HEK293 (cell line): Measurements from ENCODE around the gene ANKRD22.

ENCODE experiments used
- CTCF ChIA-PET: fragments of 350-600 bp; formaldehyde crosslinking; extraction: SDS; loops from one replicate; lab custom pipeline; 2021; ENCODE audit warnings: antibody characterized with exemption; lab: Yijun Ruan, JAX
- POLR2A ChIA-PET: fragments of 300-600 bp; formaldehyde crosslinking; extraction: SDS; loops from one replicate; lab custom pipeline; 2020; ENCODE audit warnings: antibody characterized with exemption, inconsistent platforms; lab: Yijun Ruan, JAX
- H3K27ac ChIP-seq: fragments of 200-500 bp; sonication (Bioruptor generic); 2 replicates; pipeline ENCODE4 v1.5.1; 2014; ENCODE audit warnings: low read depth, low read length, control low read depth, inconsistent platforms; ENCODE audit errors: extremely low read depth
- H3K36me3 ChIP-seq, 2 experiments: fragments of 200-500 bp in 1 of 2; sonication (Bioruptor generic) in 1 of 2; 1 replicate in 1 of 2; 2 replicates in 1 of 2; pipeline ENCODE4 v1.5.1; 2014 to 2017; ENCODE audit warnings: inconsistent platforms in 2 of 2, low read length in 2 of 2; ENCODE audit not compliant: control insufficient read depth in 2 of 2, insufficient read depth in 1 of 2
- H3K4me1 ChIP-seq: fragments of 200-500 bp; sonication (Bioruptor generic); 2 replicates; pipeline ENCODE4 v1.5.1; 2014; ENCODE audit warnings: mild to moderate bottlenecking, low read length, inconsistent platforms; ENCODE audit not compliant: control insufficient read depth, insufficient read depth
- H3K4me3 ChIP-seq: 2 replicates; pipeline ENCODE4 v1.5.1; 2011; ENCODE audit warnings: low read depth, mild to moderate bottlenecking, control low read depth, low read length, moderate library complexity
- H3K9me3 ChIP-seq: fragments of 200-500 bp; sonication (Bioruptor generic); 2 replicates; pipeline ENCODE4 v1.5.1; 2014; ENCODE audit warnings: low read depth, low read length, inconsistent platforms; ENCODE audit not compliant: control insufficient read depth, insufficient read depth
- CTCF ChIP-seq: fragments of 450-650 bp; formaldehyde crosslinking; IDR thresholded peaks from 2 replicates; pipeline ENCODE4 v1.5.1; 2016; ENCODE audit warnings: missing biosample characterization, missing genetic modification characterization
- GLI2 ChIP-seq: fragments of 450-650 bp; formaldehyde crosslinking; IDR thresholded peaks from 2 replicates; pipeline ENCODE4; 2017; ENCODE audit warnings: missing biosample characterization, missing genetic modification characterization, low read depth, borderline replicate concordance
- KLF9 ChIP-seq: fragments of 450-650 bp; formaldehyde crosslinking; IDR thresholded peaks from 2 replicates; pipeline ENCODE4 v1.5.1; 2016; ENCODE audit warnings: missing biosample characterization, missing genetic modification characterization, low read depth
- PRDM6 ChIP-seq: fragments of 450-650 bp; formaldehyde crosslinking; IDR thresholded peaks from 2 replicates; pipeline ENCODE4 v1.5.1; 2017; ENCODE audit warnings: missing biosample characterization, missing genetic modification characterization
- ZNF121 ChIP-seq: fragments of 450-650 bp; formaldehyde crosslinking; IDR thresholded peaks from 2 replicates; pipeline ENCODE4 v1.5.1; 2016; ENCODE audit warnings: missing biosample characterization, missing genetic modification characterization
- ZNF18 ChIP-seq: fragments of 450-650 bp; formaldehyde crosslinking; IDR thresholded peaks from 2 replicates; pipeline ENCODE4 v1.5.1; 2016; ENCODE audit warnings: missing biosample characterization, missing genetic modification characterization
- ZNF488 ChIP-seq: fragments of 450-650 bp; formaldehyde crosslinking; IDR thresholded peaks from 2 replicates; pipeline ENCODE4 v1.5.1; 2016; ENCODE audit warnings: missing biosample characterization, missing genetic modification characterization
- ZNF529 ChIP-seq: fragments of 450-650 bp; formaldehyde crosslinking; IDR thresholded peaks from 2 replicates; pipeline ENCODE4 v1.5.1; 2017; ENCODE audit warnings: missing genetic modification characterization, missing biosample characterization; ENCODE audit not compliant: insufficient replicate concordance
- ZNF530 ChIP-seq: fragments of 450-650 bp; formaldehyde crosslinking; IDR thresholded peaks from 2 replicates; pipeline ENCODE4 v1.5.1; 2016; ENCODE audit warnings: low read depth, missing biosample characterization, missing genetic modification characterization
- ZNF664 ChIP-seq: fragments of 450-650 bp; formaldehyde crosslinking; IDR thresholded peaks from 2 replicates; pipeline ENCODE4 v1.5.1; 2016; ENCODE audit warnings: missing biosample characterization, missing genetic modification characterization

The ANKRD22 gene

GRCh38 chr10:88782222-88782621, 69.4 kb downstream of the ANKRD22 start (continued):
- TF ChIP-seq PRDM6 (tag by site-specific recombination) (no peak), ZNF530 (tag by site-specific recombination) (no peak), ZNF529 (no peak)

GRCh38 chr10:88781206-88781605, 70.4 kb downstream of the ANKRD22 start:
- CTCF ChIA-PET, result interaction anchor here (0.6 kb wide), 1 partner anchor 54 kb away, joined by 3 read pairs; no protein-coding TSS in a partner anchor
- TF ChIP-seq GLI2 (no peak), ZNF121 (tag by site-specific recombination) (no peak), ZNF18 (no peak), ZNF664 (tag by site-specific recombination) (no peak), CTCF (tag by site-specific recombination) (no peak), KLF9 (tag by site-specific recombination) (no peak), ZNF488 (tag by site-specific recombination) (no peak)
- TF ChIP-seq, all 188 proteins: peak for 0

More at GRCh38 chr10:88781206-88781605, 70.4 kb downstream of the ANKRD22 start:
- POLR2A ChIA-PET, result no interaction called here
- Histone ChIP-seq H3K4me3 (no peak overlapping the region), H3K4me1 (no peaks in the 10 kb centered on the region), H3K27ac (no peak overlapping the region), H3K36me3 (no peaks in the 10 kb centered on the region), H3K9me3 (no peaks in the 10 kb centered on the region)
